CD4-positive, alpha-beta T cell treated with Interleukin-12 subunit alpha and Interleukin-12 subunit beta, for 1 hour (primary cell): ENCODE measurements around the gene SPEG.
"Not testable (repeated sequence)": the region's sequence is repeated elsewhere in the genome, so short reads cannot be mapped to it uniquely, and the experiment has no call there.

Source experiments
- DNase-seq: peaks from one replicate; pipeline ENCODE4 v3.0.0-alpha.2; 2020

SPEG gene

DNA sequence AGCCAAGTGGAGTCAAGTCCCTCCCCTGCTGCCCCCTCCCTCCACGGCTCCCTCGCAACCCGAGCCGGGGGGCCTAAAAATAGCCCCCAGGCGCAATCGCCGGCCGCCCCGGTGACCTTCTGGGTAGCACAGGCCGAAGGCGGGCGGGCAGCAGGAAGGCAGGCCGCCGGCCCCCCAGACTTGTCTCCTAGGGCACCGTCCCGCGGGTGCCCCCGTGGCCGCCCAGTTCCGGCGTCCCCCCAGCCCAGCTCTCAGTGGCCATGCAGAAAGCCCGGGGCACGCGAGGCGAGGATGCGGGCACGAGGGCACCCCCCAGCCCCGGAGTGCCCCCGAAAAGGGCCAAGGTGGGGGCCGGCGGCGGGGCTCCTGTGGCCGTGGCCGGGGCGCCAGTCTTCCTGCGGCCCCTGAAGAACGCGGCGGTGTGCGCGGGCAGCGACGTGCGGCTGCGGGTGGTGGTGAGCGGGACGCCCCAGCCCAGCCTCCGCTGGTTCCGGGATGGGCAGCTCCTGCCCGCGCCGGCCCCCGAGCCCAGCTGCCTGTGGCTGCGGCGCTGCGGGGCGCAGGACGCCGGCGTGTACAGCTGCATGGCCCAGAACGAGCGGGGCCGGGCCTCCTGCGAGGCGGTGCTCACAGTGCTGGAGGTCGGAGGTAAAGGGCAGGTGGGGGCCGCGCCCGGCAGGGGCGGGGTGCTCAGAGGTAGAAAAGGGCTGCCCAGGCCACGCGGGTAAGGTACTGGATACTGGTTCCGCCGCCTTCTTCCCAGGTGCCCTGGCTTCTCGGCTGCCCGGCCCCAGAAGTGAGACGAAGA is at the start of gene SPEG:
SPEG (plus strand) TSS at position 126 of the 808 bp plus-strand sequence; CDS start at position 261, 135 bp downstream.
- DNase-seq = no peak

DNA sequence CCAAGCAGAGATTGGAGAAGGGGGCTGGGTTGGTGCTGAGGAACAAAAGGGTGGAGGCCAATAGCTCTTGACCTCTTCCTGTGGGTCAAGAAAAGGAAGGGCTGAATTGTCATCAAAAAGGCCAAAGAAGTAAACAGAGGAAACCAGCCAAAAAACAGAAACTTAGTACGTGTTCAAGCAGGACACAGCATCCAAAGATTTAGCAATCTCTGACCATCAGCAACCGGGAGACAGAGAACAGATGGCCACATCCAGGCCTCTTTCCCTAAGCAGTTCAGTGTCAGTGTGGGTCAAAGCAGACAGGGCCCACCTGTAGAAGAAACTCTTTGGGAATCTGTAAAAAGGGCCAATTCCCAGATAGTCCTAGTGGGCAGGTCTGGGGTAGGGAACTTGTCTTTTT is 49.8 kb upstream of the SPEG start:
- no peak for DNase-seq

DNA sequence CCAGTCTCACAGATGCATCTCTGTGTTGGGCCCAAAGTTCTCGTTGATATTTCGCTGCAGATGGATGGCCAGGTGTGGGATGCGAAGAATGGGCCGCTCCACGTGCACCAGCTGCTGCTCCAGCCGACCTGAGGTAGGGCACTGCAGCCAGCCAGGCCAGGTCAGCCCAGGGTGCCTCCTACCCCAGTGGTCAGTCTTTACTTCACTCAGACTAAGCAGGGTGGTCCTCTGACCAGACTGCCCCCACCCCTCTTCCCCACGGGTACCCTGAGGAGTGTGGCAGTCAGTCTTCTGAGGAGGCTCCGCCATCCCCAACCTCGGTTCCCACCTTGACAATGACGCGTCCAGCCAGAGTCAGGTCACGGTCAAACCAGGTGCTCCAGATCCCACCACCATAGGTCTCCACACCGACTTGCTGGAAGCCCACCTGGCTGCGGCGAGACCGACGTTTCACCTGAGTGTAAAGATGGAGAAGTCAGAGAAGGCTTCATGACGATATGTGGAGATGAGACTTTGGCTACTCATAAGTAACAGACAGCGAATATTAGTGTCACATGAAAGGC is 48.6 kb upstream of the SPEG start:
- DNase-seq = no peak

DNA sequence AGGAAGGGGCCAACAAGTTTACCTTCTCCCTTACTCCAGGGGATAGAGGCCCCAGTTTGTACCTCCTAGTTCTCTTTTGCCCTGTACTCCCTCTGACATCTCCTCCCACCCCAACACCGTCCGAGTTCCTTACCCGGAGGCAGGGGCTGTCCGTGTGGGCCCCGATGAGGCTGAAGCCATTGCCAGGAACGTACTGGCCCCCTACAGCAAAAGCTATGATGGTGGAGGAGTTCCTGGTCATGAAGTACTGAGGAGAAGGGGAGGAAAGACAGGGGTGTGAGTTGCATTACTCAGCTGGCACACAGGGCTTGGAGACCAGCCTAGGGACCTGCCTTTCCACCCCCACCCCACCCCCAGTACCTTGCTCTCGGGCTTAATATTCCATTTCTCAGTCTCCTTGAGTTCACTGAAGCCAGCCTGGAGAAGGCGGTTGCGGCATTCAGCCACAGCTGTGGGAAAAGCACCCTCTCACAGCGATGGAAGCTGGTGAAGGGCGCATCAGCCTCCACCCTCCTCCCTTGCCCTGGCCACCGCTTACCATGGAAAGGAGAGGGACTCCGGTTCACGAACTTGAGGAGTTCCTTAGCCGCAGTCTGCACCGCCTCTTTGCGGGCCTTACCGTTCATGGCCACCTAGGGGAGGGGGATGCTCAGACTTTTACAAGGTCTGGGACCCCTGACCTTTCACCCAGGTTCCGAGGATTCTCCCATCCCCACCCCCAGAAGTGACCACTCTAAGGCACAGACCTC is 47.9 kb upstream of the SPEG start:
- DNase-seq = no peak

DNA sequence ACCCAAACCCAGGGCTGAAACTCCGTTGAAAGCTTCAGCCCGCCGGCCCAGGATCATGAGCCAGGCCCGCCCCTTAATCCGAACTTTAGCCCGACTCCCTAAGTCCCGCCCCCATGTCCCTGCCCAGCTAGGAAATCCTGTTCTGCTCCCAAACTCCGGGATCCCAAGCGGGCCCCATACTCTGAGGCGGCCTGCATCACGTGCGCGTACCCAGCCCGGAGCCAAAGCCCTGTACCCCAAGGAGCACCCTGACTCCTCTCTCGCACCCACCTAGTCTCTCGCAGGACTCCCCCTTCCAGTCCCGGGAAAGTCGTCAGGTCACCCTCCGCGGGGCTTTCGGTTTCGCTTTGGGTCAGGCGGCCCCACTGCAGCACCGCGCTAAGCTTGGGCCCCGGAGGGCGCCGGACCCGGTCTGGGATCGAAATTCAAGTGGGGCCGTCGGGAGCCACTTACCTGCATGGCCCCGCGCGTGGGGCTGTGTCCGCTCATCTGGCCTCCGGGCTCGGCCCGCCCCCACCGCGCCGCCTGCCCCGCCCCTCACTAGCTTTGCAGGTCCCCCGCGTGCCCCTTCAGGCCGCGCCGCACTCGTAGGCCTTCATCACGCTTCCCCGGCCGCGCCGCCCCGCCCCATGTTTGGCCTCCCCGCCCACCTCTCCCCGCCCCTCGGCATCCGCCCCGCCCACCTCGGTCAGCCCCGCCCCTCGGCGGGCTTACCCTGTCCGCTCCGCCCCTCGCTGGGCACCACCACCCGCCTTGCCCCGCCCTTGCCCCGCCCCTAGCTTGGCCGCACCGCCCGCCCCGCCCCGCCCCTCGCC is 47.1 kb upstream of the SPEG start, which contains the start of gene DNPEP:
DNPEP (minus strand) TSS at position 607 of the 815 bp plus-strand sequence; CDS start at position 489, 118 bp downstream.
- DNase-seq = peak; percentile 94

DNA sequence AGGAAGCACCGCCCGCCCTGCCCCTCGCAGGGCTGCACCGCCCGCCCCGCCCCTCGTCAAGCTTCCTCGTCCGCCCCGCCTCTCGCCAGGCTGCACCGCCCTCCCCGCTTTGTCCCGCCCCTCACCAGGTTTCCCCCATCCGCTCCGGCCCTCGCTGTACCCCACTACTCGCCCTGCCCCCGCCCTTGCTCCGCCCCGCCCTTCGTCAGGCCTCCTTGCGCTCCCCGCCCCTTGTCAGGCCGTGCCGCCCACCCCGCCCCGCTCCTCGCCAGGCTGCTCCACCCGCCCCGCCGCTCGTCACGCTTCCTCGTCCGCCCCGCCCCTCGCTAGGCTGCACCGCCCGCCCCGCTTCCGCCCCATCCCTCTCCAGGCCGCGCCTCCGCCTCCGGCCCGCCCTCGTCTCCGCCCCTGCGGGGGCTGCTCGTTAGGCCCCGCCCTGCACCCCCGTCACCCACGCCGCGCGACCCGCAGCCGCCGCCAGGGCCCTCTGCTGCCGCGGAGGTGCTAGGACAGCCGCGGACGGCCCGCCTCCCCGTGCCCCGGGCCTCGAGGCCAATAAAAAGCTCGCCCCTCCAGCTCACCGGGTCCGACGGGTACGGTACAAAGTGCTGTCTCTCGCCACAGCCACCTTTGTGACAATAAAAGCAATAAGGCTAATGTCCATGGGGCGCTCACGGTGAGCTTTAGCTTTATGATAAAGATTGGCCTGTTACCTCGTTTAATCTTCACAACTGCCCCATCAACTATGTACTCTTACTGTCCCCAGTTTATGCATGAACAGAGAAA is 46.3 kb upstream of the SPEG start:
- peak; percentile 99 for DNase-seq

DNA sequence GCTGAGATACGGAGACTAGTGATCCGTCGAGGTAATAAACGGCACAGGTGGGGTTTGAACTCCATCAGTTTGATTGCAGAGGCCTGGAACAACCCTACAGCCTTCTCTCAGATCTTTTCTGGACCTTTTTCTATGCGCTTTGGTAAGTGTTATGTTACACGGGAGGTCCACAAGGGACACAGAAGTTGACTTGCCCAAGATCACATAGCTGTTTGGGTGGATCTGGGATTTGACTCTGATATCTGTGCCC is 45.8 kb upstream of the SPEG start:
- no peak for DNase-seq

DNA sequence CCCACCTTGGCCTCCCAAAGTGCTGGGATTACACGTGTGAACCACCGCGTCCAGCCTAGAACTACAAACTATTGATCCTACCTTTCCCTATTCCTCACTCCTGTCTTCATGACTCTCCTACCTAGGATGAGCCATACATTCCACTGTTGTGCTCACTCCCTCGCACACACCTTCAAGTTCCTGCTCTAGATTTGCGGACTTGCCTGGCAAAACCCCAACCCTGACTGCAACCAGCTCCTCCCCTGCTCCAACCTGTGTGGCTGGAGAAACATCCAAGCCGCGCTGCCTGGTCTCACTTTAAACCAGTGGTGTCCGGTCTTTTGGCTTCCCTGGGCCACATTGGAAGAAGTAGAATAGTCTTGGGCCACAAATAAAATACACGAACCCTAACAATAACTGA is 41.9 kb upstream of the SPEG start:
- DNase-seq = no peak

DNA sequence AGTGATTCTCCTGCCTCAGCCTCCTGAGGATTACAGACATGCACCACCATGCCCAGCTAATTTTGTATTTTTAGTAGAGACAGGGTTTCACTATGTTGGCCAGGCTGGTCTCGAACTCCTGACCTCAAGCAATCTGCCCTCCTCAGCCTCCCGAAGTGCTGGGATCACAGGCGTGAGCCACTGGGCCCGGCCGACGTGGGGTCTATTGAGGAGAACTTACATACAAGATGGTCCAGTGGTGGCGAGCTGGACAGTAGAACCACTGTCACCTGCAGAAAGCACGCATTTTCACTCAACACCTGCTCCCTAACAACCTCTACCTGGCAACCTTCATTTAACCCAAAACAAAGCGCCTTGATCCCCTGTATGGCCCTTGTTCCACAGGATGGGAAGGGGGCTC is 39.6 kb upstream of the SPEG start:
- not testable (repeated sequence) for DNase-seq

DNA sequence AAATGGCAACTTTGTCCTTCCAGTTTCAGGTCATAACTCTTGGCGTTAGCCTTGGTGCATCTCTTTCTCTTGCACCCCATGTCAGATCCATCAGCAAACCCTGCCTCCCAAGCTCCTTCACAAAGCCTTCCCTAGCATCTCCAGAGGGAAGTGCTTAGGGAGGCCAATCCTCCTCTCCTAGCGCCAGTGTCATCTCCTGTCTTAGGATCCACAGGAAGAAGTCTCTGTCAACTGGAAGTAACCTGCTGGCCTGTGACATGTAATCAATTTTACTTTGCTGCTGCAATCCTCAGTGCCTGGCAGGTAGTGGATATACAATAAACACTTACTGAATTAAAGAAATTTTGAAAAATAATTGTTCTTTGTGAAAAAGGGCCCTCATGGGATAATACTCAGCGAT is 39.0 kb upstream of the SPEG start:
- DNase-seq = no peak

DNA sequence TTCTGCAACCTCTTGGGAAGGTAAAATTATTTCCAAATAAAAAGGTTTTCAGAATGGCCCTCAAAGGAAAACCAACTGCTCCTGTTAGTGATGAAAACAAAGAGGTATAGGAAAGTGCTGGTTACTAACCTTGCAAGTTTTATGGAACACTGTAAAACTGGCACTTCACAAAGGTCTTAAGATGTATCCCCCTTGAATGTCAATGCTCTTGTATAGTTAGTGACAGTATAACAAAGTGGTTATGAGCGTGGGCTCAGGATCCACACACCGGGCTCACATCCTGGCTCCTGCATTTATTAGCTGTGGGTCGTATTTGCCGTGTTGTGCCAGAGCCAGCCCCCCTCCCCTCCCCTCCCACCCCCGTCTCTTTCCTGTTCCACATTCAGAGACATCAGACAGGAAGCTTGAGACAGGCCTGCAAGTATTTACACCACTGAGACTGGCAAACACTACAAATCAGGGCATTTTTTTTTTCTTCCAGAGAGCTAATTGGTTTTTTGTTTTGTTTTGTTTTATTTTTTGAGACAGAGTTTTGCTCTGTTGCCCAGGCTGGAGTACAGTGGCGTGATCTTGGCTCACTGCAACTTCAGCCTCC is 37.7 kb upstream of the SPEG start:
- DNase-seq = no peak

DNA sequence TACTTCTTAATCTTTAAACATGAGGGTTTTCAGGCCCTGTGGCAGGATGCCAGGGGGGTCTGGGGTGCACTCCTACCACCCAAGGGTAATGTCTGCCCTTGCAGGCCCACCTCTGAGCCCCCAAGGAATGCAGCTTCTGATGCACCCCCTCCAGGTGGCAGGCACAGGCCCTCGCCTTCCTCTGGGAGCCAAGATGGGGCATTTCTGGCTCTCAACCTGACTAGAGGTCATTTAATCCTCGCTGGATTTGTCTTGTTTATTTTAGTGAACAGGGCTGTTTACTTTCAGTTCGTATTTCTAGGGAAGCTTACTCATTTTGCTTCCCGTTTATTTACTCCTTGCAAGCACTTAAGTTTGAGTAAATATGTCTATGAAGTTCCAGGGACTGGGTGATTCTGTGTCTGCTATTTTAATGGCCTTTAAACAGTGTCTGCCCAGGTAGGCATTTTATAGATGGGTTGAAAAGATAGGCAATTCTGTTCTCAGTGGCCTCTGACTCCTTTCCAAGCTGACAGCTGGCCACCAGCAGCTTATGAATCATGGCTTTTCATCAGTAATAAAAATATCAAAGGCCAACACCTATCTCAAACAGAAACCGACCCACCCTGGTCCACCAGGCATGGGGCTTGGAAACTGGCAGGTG is 35.8 kb upstream of the SPEG start:
- DNase-seq = no peak

DNA sequence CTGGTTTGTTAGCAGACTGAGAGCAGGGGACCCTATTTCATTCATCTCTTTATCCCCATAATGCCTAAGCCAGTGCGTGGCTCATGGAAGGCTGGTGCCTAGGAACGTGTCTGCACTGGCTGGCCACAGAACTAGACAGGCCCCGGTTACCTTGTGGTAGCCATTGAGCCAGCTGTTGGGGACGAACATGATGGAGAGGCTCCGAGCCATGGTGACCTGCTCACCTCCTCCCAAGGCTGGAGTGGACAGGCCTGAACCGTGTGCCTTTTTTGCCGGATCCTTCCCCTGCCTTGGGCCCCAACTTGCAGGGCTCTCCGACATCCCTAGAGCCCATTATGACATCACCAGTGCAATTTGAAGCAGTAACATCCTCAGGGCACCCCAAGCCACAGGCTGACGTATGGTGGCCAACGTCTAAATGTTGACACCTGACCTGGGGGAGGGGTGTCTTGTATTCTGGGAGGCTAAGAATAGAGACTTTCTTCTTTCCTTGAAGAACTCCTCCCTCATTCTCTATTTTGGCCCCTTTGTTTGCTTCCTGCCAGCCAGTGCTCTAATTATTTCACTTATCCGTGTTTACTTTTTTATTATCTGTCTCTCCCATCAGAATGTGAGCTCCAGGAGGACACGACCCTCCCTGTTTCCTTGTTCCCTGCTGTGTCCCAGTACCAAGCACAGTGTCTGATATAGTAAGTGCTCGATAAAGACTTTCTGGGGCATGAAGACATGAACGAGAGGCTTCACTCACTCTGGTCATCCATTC is 34.7 kb upstream of the SPEG start:
- DNase-seq = no peak

DNA sequence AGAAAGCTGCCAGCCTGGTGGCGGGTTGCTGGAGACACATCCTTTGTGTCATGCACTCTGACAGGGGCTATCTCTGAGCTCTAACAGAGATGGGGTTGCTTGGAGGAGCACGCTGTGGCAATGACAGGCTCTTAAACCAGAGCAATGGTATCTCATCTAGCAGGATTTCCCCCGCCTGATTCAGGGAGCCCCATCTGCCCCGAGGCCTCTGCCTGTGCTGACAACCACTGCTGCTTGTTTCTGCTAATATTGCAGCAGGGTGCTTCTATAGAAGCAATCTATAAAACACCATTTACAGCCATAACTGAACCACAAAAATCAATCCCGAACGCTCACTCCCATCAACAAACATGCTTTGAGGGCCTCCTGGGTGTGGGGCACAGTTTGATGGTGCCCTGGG is 34.1 kb upstream of the SPEG start:
- no peak for DNase-seq

DNA sequence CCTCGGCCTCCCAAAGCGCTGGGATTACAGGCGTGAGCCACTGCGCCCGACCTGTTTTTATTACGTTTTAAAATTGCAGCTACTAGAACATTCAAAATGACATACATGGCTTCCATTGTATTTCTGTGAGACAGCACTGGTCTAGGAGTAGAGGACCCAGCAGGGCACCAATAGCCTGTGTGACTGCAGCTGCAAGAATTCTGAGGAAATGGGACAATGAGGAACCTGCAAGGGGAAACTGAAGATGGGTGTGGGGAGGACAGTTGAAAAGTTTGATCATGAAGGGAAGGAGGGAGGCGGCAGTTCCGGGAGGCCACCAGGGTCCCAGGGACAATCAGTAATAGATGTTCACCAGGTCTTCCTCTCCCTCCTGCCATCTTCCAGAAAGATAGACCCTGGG is 33.0 kb upstream of the SPEG start:
- no peak for DNase-seq

DNA sequence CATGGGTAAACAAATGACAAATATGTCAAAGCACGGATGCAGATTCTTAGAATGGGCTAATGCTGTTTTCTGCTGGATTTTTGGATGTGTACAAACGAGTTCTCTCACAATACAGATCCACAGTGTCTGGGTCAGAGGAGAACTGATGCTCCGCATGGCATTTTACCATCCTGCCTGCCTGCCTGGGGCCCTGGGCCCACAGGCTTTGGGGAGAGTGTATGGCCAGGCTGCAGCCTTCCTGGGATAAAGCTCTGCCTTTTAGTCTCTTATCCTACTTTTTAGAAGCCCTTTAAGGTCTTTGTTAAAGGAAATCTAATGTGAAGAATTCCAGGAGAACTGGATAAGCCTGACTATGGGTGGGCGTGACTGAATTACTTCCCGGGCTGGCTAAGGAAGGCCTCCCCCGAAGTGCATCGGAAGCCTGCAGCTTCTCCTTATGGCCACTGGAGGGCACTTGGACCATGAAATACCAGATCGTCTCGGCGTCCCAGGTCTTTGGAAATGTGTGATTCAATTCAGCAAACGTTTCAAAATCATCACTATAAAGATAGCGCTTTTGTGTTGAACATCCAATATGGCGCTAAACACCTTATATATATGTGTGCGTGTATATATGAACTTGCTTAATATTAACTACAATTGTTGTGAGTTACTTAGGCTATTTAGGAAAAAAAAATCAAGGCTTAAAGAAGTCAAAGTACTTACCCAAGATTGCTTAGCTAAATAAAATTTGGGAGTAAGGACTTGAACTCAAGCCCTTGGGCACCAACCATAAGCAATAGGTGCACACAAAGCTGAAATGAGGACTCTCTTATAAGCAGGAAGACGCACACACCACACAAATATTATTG is 31.8 kb upstream of the SPEG start:
- DNase-seq = peak; percentile 65

DNA sequence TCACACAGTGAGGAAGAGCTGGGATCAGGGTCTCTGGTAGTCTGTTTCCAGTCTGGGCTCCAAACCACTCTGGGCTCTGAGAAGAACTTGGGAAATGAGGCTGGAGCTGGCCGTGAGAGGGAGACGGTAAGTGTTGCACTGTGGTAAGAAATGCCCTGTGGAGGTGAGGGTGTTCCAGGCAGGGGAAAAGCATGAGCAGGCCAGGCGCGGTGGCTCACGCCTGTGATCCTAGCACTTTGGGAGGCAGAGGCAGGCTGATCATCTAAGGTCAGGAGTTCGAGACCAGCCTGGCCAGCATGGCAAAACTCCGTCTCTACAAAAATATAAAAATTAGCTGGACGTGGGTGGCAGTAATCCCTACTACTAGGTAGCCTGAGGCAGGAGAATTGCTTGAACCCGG is 30.8 kb upstream of the SPEG start:
- DNase-seq = no peak

DNA sequence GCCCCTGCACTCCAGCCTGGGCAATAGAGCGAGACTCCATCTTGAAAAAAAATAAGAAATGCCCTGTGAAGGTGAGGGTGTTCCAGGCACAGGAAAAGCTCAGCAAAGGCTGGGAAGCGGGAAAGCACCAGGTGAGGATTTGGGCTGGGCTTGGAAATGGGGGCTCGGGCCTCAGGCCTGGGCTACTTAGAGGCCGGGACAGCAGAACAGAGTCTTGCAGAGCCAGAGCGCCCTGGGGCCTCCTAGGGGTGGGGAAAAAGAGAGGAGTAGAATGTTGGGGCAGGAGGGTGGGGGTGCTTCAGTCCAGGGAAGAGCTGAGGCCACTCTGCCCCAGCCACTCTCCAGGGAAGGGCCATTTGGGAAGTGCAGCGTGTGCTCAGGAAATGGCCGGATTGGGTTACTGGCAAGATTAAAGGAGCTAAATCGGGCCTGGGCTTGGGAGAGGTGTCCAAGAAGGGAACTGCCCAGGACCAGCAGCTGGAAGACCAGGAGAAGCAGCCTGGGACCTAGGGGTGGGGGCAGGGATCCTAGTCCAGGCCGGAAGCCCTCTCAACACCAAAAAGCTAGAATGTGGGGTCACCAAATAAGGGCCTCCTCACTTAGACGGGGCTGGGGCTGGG is 30.2 kb upstream of the SPEG start:
- DNase-seq = no peak

DNA sequence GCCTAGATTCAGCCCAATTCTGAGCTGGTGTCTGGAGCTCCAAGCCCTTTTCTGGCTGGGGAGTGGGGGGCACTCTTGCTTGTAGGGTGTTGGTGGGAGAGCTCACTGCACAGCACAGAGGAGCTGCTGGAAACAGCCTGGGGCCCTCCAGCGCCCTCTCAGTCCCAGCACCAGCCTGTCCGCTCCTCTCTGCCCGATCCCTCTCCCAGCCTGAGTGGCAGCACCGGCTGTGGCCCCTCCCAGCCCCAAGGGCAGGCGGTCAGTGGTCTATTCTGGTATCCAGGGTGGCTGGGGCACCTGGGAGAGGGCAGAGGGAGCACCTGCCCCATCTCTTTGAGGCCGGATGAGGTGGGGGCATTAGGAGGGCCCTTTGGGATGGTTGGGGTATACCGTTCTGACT is 29.7 kb upstream of the SPEG start:
- DNase-seq = no peak
